ENCODE results near the gene DERL3. TPM values are rescaled to one million over a fixed set of nuclear protein-coding genes. Genes with fewer than 3 reads are reported as not detected.

DERL3 gene
- total RNA-seq, 2 experiments from 2014 or later, result 8.1 to 9.7 TPM

- H3K27ac Mint-ChIP-seq, result no peak overlapping the region
- no peak overlapping the region for H3K4me3 Mint-ChIP-seq
- CTCF ChIA-PET, result no interaction called here
- H3K36me3 Mint-ChIP-seq, result peaks cover 18% of the 10 kb centered on the region
- no peaks in the 10 kb centered on the region for H3K4me1 Mint-ChIP-seq (ENCODE audit: low read depth)
- no peaks in the 10 kb centered on the region for H3K27me3 Mint-ChIP-seq
- no peak for DNase-seq
- H3K9me3 Mint-ChIP-seq, result no peaks in the 10 kb centered on the region
- POLR2A ChIA-PET, result no interaction called here
- intact Hi-C loops (cut with micrococcal nuclease), result no loop called here
Measured at GRCh38 chr22:23806837-23807236, 32.0 kb downstream of the DERL3 start.

DNA sequence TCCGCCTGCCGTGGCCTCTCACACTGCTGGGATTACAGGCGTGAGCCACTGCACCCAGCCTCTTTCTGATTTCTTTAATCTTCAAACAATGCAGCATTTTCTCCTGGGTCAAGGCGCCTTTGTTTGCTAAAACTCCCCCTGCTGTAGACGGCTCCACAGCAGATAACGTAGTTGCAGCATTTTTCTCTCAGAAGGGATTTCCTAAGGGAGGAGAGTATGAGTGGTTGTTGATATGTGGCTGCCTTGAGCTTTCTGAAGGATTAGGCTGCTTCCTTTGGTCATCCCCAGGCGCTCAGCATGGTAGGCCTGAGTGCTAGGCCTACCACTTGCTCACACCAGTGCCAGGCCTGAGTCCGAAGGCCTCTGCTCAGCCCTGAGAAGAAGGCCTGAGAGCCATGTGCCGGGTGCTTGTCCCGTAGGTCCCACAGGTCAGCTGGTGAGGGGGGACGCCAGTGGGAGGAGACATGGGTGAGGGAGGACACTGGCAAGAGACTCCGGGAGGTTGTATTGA is 34.0 kb downstream of the DERL3 start:
- Mint-ChIP-seq H3K27me3 (no peaks in the 10 kb centered on the region), H3K27ac (no peak overlapping the region), H3K36me3 (peaks cover 25% of the 10 kb centered on the region), H3K4me1 (ENCODE audit: low read depth) (no peaks in the 10 kb centered on the region), H3K9me3 (no peaks in the 10 kb centered on the region), H3K4me3 (no peak overlapping the region)
- intact Hi-C loops (cut with micrococcal nuclease), result no loop called here
- POLR2A ChIA-PET, result no interaction called here
- DNase-seq, result no peak
- CTCF ChIA-PET, result no interaction called here

- no peaks in the 10 kb centered on the region for H3K9me3 Mint-ChIP-seq
Measured at GRCh38 chr22:23803001-23803819, 35.6 kb downstream of the DERL3 start.

DNA sequence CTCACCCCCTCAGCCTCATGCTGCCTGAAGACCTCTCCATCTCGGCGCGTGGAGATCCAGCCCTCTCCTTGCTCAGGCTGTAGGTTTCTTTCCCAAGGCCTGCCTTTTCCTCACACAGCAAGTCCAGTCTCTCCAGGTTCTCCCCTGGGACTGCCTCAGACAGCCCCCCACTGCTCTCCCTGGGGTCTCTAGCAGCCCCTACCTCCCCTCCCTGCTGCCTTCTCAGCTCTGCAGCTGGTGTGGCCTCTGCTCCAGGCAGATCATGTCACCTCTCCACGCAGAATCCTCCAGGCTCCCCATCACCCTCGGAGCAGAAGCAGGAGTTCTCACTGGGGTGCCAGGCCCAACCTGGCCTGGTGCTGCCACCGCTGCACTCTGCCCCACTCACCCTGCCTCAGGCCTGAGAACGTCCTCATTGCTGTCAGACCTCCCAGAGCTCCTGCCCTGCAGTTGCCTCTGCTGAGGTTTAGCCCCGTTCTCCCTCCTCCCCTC is 36.9 kb downstream of the DERL3 start:
- no peak for DNase-seq

More at GRCh38 chr22:23803001-23803819, 35.6 kb downstream of the DERL3 start:
- Mint-ChIP-seq H3K4me1 (ENCODE audit: low read depth) (no peaks in the 10 kb centered on the region), H3K27ac (no peak overlapping the region), H3K36me3 (peaks cover 28% of the 10 kb centered on the region), H3K4me3 (no peak overlapping the region), H3K27me3 (no peaks in the 10 kb centered on the region)
- no peak for DNase-seq
- ChIA-PET CTCF (no interaction called here), POLR2A (interaction anchor here (0.6 kb wide), 1 partner anchor 654 kb away, joined by 3 read pairs; no protein-coding TSS in a partner anchor)
- intact Hi-C loops (cut with micrococcal nuclease), result no loop called here

GRCh38 chr22:23801238-23801821 is 37.5 kb downstream of the DERL3 start:
- no peaks in the 10 kb centered on the region for H3K27me3 Mint-ChIP-seq
- H3K9me3 Mint-ChIP-seq, result no peaks in the 10 kb centered on the region
- ChIA-PET POLR2A (no interaction called here), CTCF (no interaction called here)
- H3K27ac Mint-ChIP-seq, result no peak overlapping the region
- H3K4me3 Mint-ChIP-seq, result no peak overlapping the region
- peaks cover 32% of the 10 kb centered on the region for H3K36me3 Mint-ChIP-seq
- intact Hi-C loops (cut with micrococcal nuclease), result no loop called here
- no peaks in the 10 kb centered on the region for H3K4me1 Mint-ChIP-seq (ENCODE audit: low read depth)
- DNase-seq, result no peak

More for the DNA sequence above, 36.9 kb downstream of the DERL3 start:
- Mint-ChIP-seq H3K27me3 (no peaks in the 10 kb centered on the region), H3K4me1 (ENCODE audit: low read depth) (no peaks in the 10 kb centered on the region), H3K9me3 (no peaks in the 10 kb centered on the region), H3K4me3 (no peak overlapping the region), H3K27ac (no peak overlapping the region), H3K36me3 (peaks cover 28% of the 10 kb centered on the region)
- intact Hi-C loops (cut with micrococcal nuclease), result no loop called here
- POLR2A ChIA-PET, result no interaction called here
- CTCF ChIA-PET, result no interaction called here

GRCh38 chr22:23800297-23801237 is 38.2 kb downstream of the DERL3 start:
- ChIA-PET POLR2A (no interaction called here), CTCF (no interaction called here)
- Mint-ChIP-seq H3K27me3 (no peaks in the 10 kb centered on the region), H3K9me3 (no peaks in the 10 kb centered on the region), H3K27ac (no peak overlapping the region), H3K4me3 (no peak overlapping the region), H3K4me1 (ENCODE audit: low read depth) (no peaks in the 10 kb centered on the region), H3K36me3 (peaks cover 36% of the 10 kb centered on the region)
- intact Hi-C loops (cut with micrococcal nuclease), result no loop called here
- DNase-seq, result no peak

DNA sequence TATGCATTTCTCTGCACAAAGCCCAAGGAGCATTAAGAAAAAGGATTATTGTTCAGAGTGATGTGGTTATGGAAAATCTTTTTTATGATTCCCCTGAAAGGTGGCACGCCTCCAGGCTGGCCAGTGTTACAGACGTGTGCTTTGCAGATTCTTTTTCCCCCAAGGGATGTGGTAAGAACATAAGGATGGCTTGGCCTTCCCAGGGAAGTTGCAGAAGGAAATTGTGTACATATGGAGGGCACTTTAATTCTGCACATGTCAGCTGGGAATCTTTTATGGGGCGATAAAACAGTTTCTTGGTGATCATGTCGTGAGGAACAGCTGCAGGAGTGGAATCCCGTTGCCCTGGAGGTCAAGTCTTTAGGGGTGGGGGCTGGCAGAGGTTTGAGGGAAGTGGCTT is 42.3 kb downstream of the DERL3 start:
- intact Hi-C loops (cut with micrococcal nuclease), result no loop called here
- ChIA-PET CTCF (no interaction called here), POLR2A (no interaction called here)
- Mint-ChIP-seq H3K27me3 (no peaks in the 10 kb centered on the region), H3K4me1 (ENCODE audit: low read depth) (no peaks in the 10 kb centered on the region), H3K4me3 (no peak overlapping the region), H3K9me3 (no peaks in the 10 kb centered on the region), H3K36me3 (peaks cover 28% of the 10 kb centered on the region), H3K27ac (no peak overlapping the region)
- DNase-seq, result no peak

DNA sequence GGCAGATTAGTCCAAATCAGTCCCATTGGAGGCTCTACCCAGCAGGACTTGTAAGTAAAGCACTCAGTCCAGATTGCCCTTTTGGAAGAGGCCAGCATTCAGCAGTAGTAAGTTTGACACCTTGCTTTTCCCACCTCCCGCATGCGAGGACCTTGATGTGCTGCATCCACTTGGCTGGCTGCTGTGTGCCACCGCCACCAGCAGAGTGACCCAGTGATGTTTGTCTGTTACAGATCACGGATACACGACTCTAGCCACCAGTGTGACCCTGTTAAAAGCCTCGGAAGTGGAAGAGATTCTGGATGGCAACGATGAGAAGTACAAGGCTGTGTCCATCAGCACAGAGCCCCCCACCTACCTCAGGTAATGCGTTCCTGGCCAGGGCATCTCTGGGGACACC is 45.5 kb downstream of the DERL3 start:
- Mint-ChIP-seq H3K36me3 (peaks cover 15% of the 10 kb centered on the region), H3K27ac (no peak overlapping the region), H3K4me1 (ENCODE audit: low read depth) (peaks cover 11% of the 10 kb centered on the region), H3K9me3 (no peaks in the 10 kb centered on the region), H3K4me3 (no peak overlapping the region), H3K27me3 (no peaks in the 10 kb centered on the region)
- intact Hi-C loops (cut with micrococcal nuclease), result no loop called here
- DNase-seq, result no peak
- POLR2A ChIA-PET, result no interaction called here
- CTCF ChIA-PET, result interaction anchor here (0.6 kb wide), 1 partner anchor 72 kb away, joined by 3 read pairs; no protein-coding TSS in a partner anchor

DNA sequence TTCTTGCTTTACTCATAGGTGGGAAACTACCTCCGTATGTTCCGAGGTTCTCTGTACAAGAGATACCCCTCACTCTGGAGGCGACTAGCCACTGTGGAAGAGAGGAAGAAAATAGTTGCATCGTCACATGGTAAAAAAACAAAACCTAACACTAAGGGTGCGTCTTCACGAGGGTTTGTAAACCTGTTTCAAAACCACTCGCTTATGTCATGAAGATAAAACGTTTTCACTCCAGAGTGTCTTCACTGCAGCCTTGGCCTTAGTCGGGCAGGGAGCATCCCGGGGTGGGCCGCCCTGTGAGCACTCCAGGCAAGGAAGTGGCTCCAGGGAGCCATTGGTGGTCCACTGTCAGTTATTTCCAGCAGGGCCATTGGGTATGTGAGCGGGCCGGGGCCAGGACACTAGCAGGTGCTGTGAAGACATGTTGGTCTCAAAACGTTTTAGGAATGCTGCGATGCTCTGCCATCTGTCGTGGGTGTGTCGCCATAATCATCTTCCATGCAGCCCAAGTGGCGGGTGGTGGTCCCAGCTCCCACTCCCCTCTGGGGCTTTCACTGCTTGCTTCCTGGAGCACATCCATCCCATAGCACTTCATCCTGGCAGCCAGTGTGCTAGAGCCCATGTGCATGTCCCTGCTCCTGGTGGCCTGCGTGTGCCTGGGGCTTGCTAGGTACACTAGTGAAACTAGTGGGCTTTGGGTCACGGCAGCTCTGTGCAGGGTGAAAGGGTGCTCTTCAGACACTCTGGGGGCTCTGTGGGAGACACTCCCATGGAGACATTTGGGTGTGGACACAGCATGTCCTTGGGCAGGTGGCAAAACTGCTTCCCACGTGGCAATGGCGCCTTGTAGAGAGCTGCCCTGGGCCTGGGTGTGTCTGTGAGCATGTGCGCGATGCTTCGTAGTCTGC is 46.8 kb downstream of the DERL3 start:
- H3K36me3 Mint-ChIP-seq, result peaks cover 10% of the 10 kb centered on the region
- CTCF ChIA-PET, result no interaction called here
- H3K9me3 Mint-ChIP-seq, result no peaks in the 10 kb centered on the region
- peaks cover 18% of the 10 kb centered on the region for H3K4me1 Mint-ChIP-seq (ENCODE audit: low read depth)
- no peak for DNase-seq
- intact Hi-C loops (cut with micrococcal nuclease), result no loop called here
- H3K27ac Mint-ChIP-seq, result no peak overlapping the region
- H3K27me3 Mint-ChIP-seq, result no peaks in the 10 kb centered on the region
- POLR2A ChIA-PET, result no interaction called here
- no peak overlapping the region for H3K4me3 Mint-ChIP-seq

DNA sequence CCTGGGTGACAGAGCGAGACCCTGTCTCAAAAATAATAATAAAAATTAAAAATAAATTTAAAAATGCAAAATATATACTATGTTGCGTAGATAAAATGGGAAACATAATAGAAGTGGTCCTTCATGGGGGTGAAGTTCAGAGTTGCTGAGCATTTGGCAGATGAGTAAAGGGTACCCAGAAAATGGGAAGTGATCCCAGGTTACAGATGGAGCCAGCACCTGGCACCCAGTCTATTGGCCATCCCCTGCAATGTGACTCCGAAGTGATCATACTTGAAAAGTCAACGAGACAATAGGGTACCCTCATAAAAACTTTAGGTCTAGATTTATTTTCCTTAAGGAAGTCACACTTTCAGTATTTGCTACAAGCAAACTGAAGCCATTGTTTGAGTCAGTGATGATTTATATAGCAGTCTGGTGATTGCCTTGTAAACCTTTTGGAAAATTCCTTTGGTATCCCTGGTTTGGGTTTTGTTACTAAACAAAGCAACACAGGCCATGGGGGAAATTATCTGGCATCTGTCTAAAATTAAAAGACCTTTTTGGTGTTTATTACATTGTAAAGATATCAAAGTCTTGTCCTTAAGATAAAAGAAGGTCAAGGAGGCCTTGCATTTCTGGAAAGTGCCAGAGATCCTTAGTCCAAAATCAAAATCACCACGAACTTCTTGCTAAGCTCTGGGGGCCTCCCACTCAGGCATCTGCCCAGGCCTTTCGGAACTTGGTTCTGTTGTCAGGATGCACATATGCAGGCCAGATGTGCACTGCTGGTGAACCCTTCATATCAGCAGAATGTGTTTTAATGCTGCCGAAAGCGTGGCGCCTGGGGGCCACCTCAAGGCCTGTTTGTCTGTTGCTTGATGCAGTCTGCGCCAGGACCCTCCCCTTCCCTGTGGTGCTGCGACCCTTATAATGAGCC is 47.7 kb downstream of the DERL3 start:
- intact Hi-C loops (cut with micrococcal nuclease), result no loop called here
- Mint-ChIP-seq H3K27ac (no peak overlapping the region), H3K36me3 (peaks cover 3% of the 10 kb centered on the region), H3K27me3 (no peaks in the 10 kb centered on the region), H3K4me1 (ENCODE audit: low read depth) (peaks cover 25% of the 10 kb centered on the region), H3K4me3 (no peak overlapping the region), H3K9me3 (no peaks in the 10 kb centered on the region)
- no peak for DNase-seq
- CTCF ChIA-PET, result no interaction called here
- POLR2A ChIA-PET, result no interaction called here
